T-helper 9 cell (primary cell): ENCODE measurements around the gene FRAS1.
"Not testable (repeated sequence)": the region's sequence is repeated elsewhere in the genome, so short reads cannot be mapped to it uniquely, and the experiment has no call there.

Source experiments
- DNase-seq: peaks from one replicate; pipeline ENCODE4 v3.0.0-alpha.2; 2020

The FRAS1 gene

DNA sequence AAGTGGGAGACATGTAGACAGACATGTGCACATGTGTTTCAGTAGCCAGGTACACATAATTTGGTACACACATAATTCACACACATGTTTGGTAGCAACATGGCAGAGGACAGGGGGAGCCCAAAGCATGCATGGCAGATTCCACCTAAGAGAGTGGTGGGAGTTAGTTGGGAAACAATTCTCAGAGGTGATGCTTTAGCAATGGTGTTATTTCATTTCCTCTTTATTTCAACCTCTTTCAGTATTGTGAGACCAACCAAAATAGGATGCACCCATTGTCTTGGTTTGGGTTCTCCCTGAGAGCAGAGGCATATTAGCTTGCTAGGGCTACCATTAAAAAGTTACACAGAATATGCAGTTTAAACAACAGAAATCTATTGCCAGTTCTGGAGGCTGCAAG, 402.2 kb downstream of the FRAS1 start:
- no peak for DNase-seq

DNA sequence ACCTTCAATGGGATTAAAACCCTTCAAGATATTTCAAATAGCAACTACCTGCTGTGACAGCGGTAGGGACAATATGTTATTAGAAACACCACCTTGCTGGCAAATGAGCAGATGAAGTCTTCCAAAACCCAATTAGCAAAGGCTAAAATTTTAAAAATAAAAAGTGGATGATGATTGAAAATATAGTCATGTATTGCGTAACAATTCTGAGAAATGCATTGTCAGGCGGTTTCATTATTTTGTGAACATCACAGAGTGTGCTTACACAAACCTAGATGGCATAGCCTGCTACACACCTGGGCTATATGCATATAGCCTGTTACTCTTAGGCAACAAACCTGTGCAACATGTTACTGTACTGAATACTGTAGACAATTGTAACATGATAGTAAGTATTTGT, 403.2 kb downstream of the FRAS1 start:
- no peak for DNase-seq

- no peak for DNase-seq
Observed at GRCh38 chr4:78464265-78464664, 407.1 kb downstream of the FRAS1 start.

DNA sequence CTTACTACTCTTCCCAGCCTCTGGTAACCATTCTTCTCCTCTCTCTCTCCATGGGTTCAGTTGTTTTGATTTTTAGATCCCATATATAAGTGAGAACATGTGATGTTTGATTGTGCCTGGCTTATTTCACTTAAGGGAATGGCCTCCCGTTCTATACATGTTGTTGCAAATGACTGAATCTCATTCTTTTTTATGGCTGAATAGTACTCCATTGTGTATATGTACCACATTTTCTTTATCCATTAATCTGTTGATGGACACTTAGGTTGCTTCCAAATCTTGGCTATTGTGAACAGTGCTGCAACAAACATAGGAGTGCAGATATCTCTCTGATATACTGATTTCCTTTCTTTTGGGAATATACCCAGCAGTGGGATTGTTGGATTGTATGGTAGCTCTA, 410.1 kb downstream of the FRAS1 start:
- DNase-seq = not testable (repeated sequence)

DNA sequence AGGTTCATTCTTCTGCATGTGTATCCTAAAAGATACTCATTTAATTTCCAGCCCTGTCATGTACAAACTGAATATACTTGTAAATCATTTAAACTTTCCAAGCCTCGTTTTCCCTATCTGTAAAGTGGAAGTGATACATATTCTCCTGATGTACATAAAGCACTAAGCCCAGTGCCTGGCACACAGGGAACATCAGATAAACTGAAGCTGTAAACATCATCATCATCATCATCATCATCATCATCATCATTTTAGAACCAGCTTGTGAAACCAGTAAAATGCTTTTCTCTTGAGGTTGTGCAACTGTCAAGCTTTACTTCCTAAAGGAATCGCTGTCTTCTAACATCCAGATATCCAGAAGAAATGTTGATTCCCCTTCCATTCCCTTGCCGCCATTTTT, 411.1 kb downstream of the FRAS1 start:
- no peak for DNase-seq

- no peak for DNase-seq
Observed at GRCh38 chr4:78476108-78476704, 419.1 kb downstream of the FRAS1 start.

DNA sequence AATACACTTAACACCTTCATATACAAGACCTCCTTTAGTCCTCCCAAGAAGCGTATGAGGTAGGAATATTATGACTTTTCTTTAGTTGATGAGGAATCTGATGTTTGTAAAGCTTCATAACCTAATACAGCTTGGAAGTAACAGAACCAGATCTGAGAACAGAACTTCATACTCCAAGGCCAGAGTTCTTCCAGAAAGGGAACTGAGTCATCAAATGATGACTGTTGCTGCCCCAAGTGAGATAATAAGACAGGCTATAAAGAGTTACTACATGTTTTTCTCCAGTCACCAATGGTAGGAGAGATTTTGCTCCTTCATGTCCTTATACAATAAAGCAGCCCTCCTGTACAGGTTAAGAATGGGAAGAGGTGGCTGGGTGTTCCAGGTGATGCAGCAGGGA, 420.2 kb downstream of the FRAS1 start:
- no peak for DNase-seq

GRCh38 chr4:78478523-78478922, 421.4 kb downstream of the FRAS1 start:
- no peak for DNase-seq

GRCh38 chr4:78480286-78480685, 423.2 kb downstream of the FRAS1 start:
- no peak for DNase-seq

DNA sequence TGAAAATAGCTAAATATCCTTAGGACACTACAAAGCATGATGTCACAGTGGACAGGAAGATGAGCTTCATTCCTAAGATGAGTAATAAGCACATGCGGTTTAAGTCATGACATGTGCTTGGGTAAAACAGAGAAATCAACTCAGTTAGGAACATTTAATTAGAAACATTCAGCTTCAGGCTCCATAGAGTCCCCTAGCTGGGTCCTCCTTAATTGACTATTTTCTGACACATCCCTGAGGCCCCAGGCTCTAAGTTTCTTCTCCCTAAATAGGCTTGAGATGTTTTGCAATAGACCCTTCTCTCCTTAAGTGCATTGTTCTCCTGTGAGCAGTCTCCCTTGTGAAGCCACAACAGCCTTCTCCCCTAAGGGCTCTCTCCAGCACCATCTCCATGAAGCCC, 424.1 kb downstream of the FRAS1 start:
- no peak for DNase-seq

GRCh38 chr4:78482281-78482680, 425.2 kb downstream of the FRAS1 start:
- DNase-seq = no peak

GRCh38 chr4:78483811-78484210, 426.7 kb downstream of the FRAS1 start:
- no peak for DNase-seq

DNA sequence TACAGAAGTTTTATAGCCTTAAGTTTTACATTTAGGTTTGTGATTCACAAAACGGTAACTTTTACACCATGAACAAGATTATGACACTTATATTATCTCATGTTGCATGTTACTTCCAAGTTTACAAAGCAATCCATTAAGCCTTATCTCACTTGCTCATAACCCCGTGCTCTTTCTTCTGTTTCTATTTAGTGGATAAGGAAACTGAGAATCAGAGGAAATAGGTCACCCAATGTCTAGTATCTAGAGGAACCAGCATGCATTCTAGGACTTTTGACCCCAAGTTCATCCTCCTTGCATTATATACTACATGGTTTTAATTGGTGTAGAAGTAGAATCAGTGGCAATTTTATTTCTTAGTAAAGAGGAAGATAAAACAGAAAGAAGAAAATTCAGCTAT, 427.5 kb downstream of the FRAS1 start:
- DNase-seq = no peak

GRCh38 chr4:78493731-78494130, 436.6 kb downstream of the FRAS1 start:
- DNase-seq = no peak

- DNase-seq = no peak
Observed at GRCh38 chr4:78496021-78496643, 439.0 kb downstream of the FRAS1 start.

GRCh38 chr4:78506260-78506659, 449.1 kb downstream of the FRAS1 start:
- not testable (repeated sequence) for DNase-seq

DNA sequence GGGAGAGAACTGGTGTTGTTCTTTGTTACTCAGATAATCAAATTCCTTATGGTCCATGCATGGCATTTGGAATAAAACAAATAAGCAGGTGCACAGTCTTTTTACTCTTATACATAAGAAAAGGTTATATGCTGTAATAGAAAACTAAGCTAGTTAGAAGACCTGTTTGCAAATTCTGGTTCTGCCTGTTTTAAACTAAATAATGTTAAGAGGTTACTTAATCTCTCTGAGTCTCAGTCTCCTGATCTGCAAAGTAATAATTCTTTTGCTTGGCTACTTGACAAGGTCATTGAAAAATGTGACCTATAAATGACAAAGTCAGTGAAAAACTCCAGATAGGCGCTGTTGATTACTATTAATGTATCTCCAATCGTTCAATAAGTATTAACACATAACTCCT, 451.9 kb downstream of the FRAS1 start:
- DNase-seq = no peak

DNA sequence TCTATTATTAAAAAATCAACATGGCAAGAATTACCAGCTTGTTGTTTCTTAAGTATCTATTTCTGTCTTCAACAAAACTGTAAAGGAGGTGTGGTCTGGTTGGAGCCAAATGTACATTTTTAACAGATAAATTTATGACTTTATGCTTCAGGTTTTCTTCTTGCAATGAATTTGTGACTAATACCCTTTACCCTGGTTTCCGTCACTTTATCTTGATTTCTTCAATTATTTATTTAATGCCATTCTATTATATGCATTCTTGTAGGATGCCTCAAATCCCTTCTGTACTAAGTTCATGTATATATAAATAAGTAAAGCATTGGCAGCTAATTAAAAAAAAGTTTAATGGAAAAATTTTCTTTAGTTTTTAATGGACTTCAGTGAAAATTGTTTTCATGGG, 453.0 kb downstream of the FRAS1 start:
- DNase-seq = no peak

DNA sequence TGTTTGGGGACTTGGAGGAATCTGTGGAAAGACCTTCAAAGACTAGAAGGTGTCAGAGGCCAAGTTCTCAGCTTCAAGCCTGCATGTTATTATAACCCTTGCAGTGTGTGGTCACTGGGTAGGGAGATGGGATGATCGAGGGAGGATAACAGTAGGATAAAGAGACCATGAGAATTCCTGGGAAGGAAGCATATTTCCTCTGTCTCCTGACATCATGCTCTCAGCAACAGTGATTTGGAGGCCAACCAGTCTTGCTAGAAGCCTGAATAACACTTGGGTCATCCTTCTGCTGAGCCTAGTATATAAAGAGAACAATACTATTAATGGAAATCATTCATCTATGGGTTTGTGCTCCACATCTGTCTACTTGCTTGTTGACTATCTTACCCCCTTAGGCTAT, 453.6 kb downstream of the FRAS1 start:
- no peak for DNase-seq

- DNase-seq = no peak
Observed at GRCh38 chr4:78512357-78512920, 455.3 kb downstream of the FRAS1 start.

DNA sequence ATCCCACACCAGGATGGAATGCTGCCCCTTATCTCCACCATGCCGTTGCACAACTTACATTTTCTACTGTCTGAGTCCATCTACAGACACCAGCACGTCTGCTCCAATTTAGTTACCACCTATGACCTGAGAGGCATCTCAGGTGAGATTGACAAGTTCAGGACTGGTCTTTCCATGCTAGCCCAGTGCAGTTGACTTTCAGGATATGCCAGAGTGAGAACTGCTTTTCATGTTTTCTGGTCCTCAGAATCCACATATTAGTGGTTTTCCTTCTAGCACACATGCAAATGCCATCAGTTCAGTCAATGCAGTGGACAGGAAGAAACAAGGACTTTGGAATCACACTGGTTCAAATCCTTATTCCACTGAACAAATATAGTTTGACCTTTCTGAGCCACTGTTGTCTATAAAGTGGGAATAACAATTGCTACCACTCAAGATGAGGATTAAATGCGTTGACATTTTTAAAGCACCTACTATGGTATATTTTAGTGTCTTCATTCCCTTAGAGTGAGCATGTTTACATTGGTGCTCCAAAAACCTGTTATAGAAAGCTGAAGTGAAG, 456.4 kb downstream of the FRAS1 start:
- DNase-seq = no peak

DNA sequence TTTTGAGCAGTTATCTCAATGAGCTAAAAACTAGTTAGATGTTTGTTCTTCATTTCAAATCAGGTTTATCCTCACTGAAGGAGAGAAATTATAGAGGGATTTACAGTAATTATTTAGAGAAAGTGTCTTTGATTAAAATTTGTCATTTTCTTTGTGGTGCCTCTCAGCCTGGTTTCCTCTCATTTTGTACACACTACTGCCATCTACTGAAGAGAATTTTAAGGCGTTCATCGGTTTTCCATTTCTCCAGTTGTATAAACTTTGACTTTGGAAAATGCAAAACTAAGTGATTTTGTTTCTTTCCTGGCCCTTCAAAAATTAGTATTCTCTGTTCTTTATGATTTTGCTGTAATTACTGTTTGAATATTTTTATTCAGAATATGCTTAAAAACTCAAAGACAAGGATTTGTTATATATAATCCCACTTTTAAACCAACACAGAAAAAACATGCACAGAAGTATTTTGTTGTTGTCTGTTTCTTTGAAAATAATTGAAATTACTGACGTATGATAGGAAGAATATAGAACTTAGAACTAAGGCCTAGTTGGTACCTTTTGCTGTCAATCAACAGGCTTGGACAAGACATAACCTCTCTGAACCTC, 460.0 kb downstream of the FRAS1 start:
- no peak for DNase-seq

GRCh38 chr4:78518561-78518960, 461.4 kb downstream of the FRAS1 start:
- no peak for DNase-seq

GRCh38 chr4:78519962-78520361, 462.8 kb downstream of the FRAS1 start:
- DNase-seq = no peak
